T-helper 1 cell treated with Interleukin-12 subunit alpha and Interleukin-12 subunit beta and Interleukin-4 antibody, amounts not matched to agents 30 μg/mL and 1 μg/mL, for 36 hours (primary cell): Measurements from ENCODE around the gene TP53BP1.

Source experiments
- H3K27ac Mint-ChIP-seq: one replicate; pipeline ENCODE4 v1.8.0; 2021; ENCODE audit warnings: mild to moderate bottlenecking, mixed read lengths
- H3K27me3 Mint-ChIP-seq: one replicate; pipeline ENCODE4 v1.8.0; 2021; ENCODE audit warnings: low read depth, mixed read lengths
- H3K36me3 Mint-ChIP-seq: one replicate; pipeline ENCODE4 v1.8.0; 2021; ENCODE audit warnings: low read depth, mixed read lengths
- H3K4me1 Mint-ChIP-seq: one replicate; pipeline ENCODE4 v1.8.0; 2021; ENCODE audit warnings: low read depth, mixed read lengths
- H3K4me3 Mint-ChIP-seq: one replicate; pipeline ENCODE4 v1.8.0; 2021; ENCODE audit warnings: mild to moderate bottlenecking, moderate library complexity, mixed read lengths
- H3K9me3 Mint-ChIP-seq: one replicate; pipeline ENCODE4 v1.8.0; 2021; ENCODE audit warnings: mixed read lengths

TP53BP1 gene

DNA sequence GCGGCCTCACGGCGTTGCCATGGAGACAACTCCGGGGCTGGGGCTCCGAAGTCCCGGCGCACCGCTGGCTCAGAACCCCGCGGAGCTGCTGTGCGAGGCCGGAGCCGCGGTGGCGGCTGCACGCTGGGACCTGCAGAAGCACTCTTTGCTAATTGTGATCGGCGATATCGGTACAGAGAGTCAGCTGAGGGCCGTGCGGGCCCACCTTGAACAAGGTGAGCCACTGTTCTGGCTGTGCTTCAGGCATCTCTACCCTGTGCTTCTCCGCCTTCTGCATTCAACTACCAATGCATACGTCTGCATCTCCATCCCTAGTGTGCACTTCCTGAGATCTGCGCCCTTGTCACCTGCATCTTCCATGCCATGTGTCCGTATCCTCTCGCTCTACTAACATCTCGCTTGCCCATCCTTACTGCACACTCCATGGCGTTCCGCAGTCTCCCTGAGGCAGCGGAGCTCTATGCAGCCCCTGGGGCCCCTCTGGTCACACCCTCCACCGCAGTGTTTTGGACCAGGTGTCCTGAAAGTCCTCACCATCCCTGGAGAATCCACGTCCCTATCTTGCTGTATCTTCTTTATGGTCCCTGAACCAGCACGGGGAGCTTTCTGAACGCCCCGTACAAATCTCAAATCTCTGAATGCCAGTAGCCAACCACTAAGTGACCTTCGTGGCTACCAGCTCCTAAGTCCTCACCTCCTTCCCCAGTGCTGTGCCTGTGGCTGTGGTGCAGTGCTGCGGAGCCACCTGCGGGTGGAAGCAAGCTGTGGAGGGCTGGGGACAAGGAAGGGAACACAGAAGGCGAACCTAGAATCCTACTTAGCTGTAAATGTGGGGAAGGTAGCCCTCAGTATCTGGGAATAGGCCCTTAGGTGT lies 18.3 kb upstream of the TP53BP1 start:
- peak overlapping the region; percentile 90 for H3K4me3 Mint-ChIP-seq
- H3K4me1 Mint-ChIP-seq, result peaks cover 62% of the 10 kb centered on the region
- peak overlapping the region; percentile 76 for H3K27ac Mint-ChIP-seq
- peaks cover 2% of the 10 kb centered on the region for H3K27me3 Mint-ChIP-seq
- peaks cover 12% of the 10 kb centered on the region for H3K36me3 Mint-ChIP-seq
- H3K9me3 Mint-ChIP-seq, result no peaks in the 10 kb centered on the region

- no peaks in the 10 kb centered on the region for H3K9me3 Mint-ChIP-seq
- peak overlapping the region; percentile 94 for H3K27ac Mint-ChIP-seq
- peak overlapping the region; percentile 90 for H3K4me3 Mint-ChIP-seq
- peaks cover 54% of the 10 kb centered on the region for H3K4me1 Mint-ChIP-seq
- H3K36me3 Mint-ChIP-seq, result peaks cover 10% of the 10 kb centered on the region
- no peaks in the 10 kb centered on the region for H3K27me3 Mint-ChIP-seq
These were observed 17.4 kb upstream of the TP53BP1 start for GRCh38 chr15:43510200-43511011.

DNA sequence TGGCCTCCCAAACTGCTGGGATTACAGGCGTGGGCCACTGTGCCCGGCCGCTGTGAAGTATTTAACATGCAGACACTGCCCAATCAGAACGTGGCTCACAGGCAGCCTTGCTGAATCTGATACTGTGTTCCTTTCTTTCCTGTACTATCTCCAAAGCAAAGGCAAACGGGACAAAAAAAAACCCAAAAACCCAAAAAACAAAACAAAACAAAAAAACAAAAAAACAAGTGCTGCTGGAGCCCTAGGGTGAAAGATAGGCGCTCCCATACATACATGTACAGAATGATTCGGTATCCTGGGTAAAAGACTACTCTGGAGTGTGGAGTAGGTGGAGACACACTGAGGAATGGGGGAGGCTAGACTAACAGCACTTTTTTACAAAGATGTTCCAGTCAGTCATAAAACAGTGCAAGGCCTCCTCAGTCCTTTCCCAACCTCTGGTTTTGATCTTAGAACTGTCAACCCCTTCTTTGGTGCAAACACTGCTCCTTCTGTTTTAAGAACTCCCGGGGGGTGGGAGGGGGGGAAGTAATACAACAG lies 16.8 kb upstream of the TP53BP1 start:
- H3K27ac Mint-ChIP-seq, result peak overlapping the region; percentile 94
- H3K36me3 Mint-ChIP-seq, result peaks cover 10% of the 10 kb centered on the region
- H3K27me3 Mint-ChIP-seq, result no peaks in the 10 kb centered on the region
- H3K4me3 Mint-ChIP-seq, result peak overlapping the region; percentile 90
- H3K9me3 Mint-ChIP-seq, result no peaks in the 10 kb centered on the region
- H3K4me1 Mint-ChIP-seq, result peaks cover 51% of the 10 kb centered on the region

GRCh38 chr15:43508991-43509659 lies 16.2 kb upstream of the TP53BP1 start:
- Mint-ChIP-seq H3K27me3 (no peaks in the 10 kb centered on the region), H3K27ac (peak overlapping the region; percentile 9), H3K4me1 (peaks cover 45% of the 10 kb centered on the region), H3K4me3 (peak overlapping the region; percentile 56), H3K36me3 (peaks cover 10% of the 10 kb centered on the region), H3K9me3 (no peaks in the 10 kb centered on the region)

GRCh38 chr15:43508421-43508820 lies 15.5 kb upstream of the TP53BP1 start:
- Mint-ChIP-seq H3K36me3 (peaks cover 11% of the 10 kb centered on the region), H3K9me3 (no peaks in the 10 kb centered on the region), H3K4me3 (peak overlapping the region; percentile 56), H3K4me1 (peaks cover 38% of the 10 kb centered on the region), H3K27ac (peak overlapping the region; percentile 9), H3K27me3 (no peaks in the 10 kb centered on the region)

- Mint-ChIP-seq H3K9me3 (no peaks in the 10 kb centered on the region), H3K4me3 (no peak overlapping the region), H3K27me3 (no peaks in the 10 kb centered on the region), H3K36me3 (peaks cover 4% of the 10 kb centered on the region), H3K27ac (no peak overlapping the region), H3K4me1 (peaks cover 19% of the 10 kb centered on the region)
These were observed 12.8 kb upstream of the TP53BP1 start for GRCh38 chr15:43505738-43506137.

GRCh38 chr15:43499635-43500034 lies 6.7 kb upstream of the TP53BP1 start:
- no peaks in the 10 kb centered on the region for H3K27me3 Mint-ChIP-seq
- H3K9me3 Mint-ChIP-seq, result no peaks in the 10 kb centered on the region
- H3K36me3 Mint-ChIP-seq, result peaks cover 8% of the 10 kb centered on the region
- no peak overlapping the region for H3K27ac Mint-ChIP-seq
- no peak overlapping the region for H3K4me3 Mint-ChIP-seq
- H3K4me1 Mint-ChIP-seq, result no peaks in the 10 kb centered on the region

DNA sequence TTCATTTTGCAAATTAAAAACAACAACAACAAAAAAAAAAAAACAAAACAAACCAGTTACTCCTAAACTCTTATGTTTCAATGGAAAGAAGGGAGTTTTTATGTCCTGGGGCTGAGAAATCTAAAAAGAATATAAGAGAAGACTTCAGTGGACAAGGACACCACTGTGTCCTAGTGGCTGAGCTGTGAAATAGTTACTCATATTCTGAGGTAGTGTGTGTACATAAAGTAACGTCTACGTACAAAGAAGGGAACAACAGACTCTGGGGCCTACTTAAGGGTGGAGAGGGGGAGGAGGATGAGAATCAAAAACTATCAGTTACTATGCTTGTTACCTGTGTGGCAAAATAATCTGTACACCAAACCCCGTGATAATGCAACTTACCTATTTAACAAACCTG lies 6.0 kb upstream of the TP53BP1 start:
- Mint-ChIP-seq H3K27ac (no peak overlapping the region), H3K9me3 (no peaks in the 10 kb centered on the region), H3K4me3 (no peak overlapping the region), H3K4me1 (peaks cover under 1% of the 10 kb centered on the region), H3K27me3 (no peaks in the 10 kb centered on the region), H3K36me3 (peaks cover 8% of the 10 kb centered on the region)

DNA sequence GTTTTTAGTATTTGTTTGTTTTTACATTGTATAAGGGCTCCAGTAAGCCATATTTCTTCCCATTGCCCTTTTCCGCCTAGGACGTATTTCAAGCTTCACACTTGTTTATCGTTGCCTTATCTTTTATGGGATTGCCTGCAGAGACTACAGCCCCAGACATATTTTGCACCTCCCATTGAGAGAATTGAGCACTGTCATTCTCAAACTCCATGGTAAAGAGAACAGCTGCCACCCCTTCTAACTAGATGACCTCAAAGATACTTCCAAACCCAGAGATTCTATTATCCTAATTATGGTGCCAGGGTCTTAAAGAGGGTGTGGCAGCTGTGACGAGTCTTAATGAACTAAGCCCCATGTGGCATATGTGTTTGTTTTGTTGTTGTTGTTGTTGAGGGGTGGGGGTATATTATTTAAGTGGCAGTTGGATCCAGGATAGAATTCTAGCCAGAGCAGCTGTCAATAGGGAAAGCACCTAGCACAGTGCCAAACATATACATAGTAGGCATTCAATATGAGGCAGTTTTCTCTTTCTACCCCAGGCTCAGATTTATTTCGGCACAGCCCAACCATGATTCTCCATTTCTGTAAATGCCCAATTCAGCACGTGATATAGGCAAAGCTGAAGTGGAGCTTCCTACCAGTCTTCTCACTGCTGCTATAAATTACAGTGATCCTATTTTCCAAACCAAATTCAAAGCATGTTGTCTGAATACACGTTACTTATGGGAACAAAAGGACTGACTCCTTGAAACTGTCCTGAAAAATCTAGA lies 932 bp upstream of the TP53BP1 start:
- Mint-ChIP-seq H3K4me3 (no peak overlapping the region), H3K27ac (peak overlapping the region; percentile 96), H3K27me3 (no peaks in the 10 kb centered on the region), H3K36me3 (peaks cover 14% of the 10 kb centered on the region), H3K4me1 (peaks cover 25% of the 10 kb centered on the region), H3K9me3 (no peaks in the 10 kb centered on the region)

DNA sequence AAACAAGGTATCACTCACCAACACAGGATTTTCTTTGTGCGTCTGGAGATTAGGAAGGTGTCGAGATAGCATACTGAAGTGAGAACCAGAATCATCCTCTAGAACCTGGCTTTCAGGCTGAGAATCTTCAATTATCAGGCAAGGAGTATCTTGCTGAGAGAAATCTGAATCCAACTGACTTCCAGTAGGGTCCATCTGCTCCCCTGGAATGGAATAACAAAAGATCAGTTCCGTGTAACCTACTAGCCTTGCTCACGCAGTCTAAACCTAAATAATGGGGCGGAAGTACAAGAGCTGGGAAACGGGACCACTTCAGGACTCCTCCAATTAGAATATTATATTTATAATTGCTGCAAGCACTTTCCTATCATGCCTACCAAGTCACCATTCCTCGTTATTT lies 690 bp downstream of the TP53BP1 start:
- Mint-ChIP-seq H3K27ac (peak overlapping the region; percentile 96), H3K9me3 (no peaks in the 10 kb centered on the region), H3K36me3 (peaks cover 14% of the 10 kb centered on the region), H3K4me3 (peak overlapping the region; percentile 97), H3K27me3 (no peaks in the 10 kb centered on the region), H3K4me1 (peaks cover 25% of the 10 kb centered on the region)

- Mint-ChIP-seq H3K27ac (no peak overlapping the region), H3K9me3 (no peaks in the 10 kb centered on the region), H3K36me3 (peaks cover 15% of the 10 kb centered on the region), H3K4me1 (peaks cover 26% of the 10 kb centered on the region), H3K4me3 (no peak overlapping the region), H3K27me3 (no peaks in the 10 kb centered on the region)
These were observed 3.8 kb downstream of the TP53BP1 start for GRCh38 chr15:43489191-43489590.

- Mint-ChIP-seq H3K4me1 (peaks cover 26% of the 10 kb centered on the region), H3K27me3 (no peaks in the 10 kb centered on the region), H3K27ac (no peak overlapping the region), H3K9me3 (no peaks in the 10 kb centered on the region), H3K4me3 (no peak overlapping the region), H3K36me3 (peaks cover 15% of the 10 kb centered on the region)
These were observed 4.2 kb downstream of the TP53BP1 start for GRCh38 chr15:43488790-43489189.

DNA sequence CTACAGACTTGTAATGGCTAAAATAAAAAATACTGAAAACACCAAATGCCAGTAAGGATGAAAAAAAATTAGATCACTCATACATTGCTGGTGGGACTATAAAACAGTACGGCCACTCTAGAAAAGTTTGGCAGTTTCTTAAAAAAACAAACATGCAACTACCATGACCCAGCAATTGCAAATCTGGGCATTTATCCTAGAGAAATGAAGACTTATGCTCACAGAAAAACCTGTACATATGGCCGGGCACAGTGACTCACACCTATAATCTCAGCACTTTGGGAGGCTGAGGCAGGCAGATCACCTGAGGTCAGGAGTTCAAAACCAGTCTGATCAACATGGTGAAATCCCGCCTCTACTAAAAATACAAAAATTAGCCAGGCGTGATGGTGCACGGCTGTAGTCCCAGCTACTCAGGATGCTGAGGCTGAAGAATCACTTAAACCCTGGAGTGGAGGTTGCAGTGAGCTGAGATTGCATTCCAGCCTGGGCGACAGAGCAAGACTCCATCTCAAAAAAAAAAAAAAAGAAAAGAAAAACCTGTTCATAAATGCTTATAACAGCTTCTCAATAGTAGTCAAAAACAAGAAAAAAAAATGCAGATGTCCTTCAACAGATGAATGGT lies 5.6 kb downstream of the TP53BP1 start:
- H3K4me3 Mint-ChIP-seq, result no peak overlapping the region

More for the DNA sequence above, 5.6 kb downstream of the TP53BP1 start:
- Mint-ChIP-seq H3K27me3 (no peaks in the 10 kb centered on the region), H3K36me3 (peaks cover 15% of the 10 kb centered on the region), H3K9me3 (no peaks in the 10 kb centered on the region), H3K4me1 (peaks cover 19% of the 10 kb centered on the region), H3K27ac (no peak overlapping the region)
